GM12874 (cell line): Measurements from ENCODE around the gene RANBP17.

Experiments
- TF ChIP-seq, protein P1 (sequence below): IDR thresholded peaks from 2 replicates; pipeline ENCODE4 v1.5.1; 2011; ENCODE audit warnings: low read depth, mild to moderate bottlenecking, control low read depth, low read length, moderate library complexity; ENCODE audit not compliant: insufficient read depth

RANBP17 gene

GRCh38 chr5:171024084-171024483 is 162.3 kb downstream of the RANBP17 start:
- TF ChIP-seq, protein P1, sequence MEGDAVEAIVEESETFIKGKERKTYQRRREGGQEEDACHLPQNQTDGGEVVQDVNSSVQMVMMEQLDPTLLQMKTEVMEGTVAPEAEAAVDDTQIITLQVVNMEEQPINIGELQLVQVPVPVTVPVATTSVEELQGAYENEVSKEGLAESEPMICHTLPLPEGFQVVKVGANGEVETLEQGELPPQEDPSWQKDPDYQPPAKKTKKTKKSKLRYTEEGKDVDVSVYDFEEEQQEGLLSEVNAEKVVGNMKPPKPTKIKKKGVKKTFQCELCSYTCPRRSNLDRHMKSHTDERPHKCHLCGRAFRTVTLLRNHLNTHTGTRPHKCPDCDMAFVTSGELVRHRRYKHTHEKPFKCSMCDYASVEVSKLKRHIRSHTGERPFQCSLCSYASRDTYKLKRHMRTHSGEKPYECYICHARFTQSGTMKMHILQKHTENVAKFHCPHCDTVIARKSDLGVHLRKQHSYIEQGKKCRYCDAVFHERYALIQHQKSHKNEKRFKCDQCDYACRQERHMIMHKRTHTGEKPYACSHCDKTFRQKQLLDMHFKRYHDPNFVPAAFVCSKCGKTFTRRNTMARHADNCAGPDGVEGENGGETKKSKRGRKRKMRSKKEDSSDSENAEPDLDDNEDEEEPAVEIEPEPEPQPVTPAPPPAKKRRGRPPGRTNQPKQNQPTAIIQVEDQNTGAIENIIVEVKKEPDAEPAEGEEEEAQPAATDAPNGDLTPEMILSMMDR, result no peak

- TF ChIP-seq, protein P1, result no peak
Observed at GRCh38 chr5:171029401-171029800, 167.6 kb downstream of the RANBP17 start.

DNA sequence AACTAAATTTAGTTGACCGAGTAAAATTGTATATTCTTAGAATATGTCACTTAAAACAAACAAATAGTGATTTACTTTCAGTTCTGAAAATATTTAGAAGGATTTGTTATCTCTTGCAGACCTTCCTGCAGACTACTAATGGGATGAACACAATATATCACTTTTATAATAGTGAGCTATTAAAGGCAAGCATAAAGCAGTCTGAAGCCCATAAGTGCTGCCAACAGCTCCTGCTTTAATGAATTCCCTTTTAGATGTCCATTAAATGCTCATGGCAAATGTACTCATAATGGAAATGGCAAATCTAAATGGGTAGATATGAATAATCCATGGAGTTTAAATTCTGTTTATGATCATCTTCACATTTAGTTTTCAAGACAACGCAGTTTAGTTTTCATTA is 170.2 kb downstream of the RANBP17 start:
- TF ChIP-seq, protein P1, result no peak

GRCh38 chr5:171032435-171032973 is 170.7 kb downstream of the RANBP17 start:
- TF ChIP-seq, protein P1, result no peak

GRCh38 chr5:171050916-171051315 is 189.1 kb downstream of the RANBP17 start:
- TF ChIP-seq, protein P1, result no peak

- TF ChIP-seq, protein P1, result no peak
Observed at GRCh38 chr5:171055875-171056454, 194.1 kb downstream of the RANBP17 start.

DNA sequence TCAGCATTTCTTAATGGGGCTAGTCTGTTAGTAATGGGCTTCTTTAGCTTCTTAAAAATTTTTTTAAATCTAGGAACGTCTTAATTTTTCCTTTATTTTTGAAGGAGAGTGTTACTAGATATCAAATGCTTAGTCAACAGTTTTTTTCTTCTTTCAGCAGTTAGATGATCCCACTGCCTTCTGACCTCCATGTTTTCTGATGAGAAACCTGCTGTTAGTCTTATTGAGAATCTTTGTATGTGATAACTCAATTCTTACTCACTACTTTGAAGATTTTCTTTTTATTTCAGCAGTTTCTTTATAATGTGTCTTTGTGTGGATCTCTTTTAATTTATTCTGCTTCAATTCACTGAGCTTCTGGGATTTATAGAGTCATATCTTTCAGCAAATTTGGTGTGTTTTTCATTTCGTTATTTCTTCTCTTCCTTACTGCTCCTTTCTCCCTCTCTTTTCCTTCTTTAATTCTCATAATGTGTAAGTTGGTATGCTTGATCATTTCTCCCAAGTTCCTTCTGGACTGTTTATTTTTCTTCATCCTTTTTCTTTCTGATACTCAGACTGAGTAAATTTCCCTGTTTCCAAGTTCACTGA is 205.8 kb downstream of the RANBP17 start:
- TF ChIP-seq, protein P1, result no peak
